GM23248 (cell line): ENCODE data around the gene RMI1. TPM values are rescaled to one million over a fixed set of nuclear protein-coding genes. Genes with fewer than 3 reads are reported as not detected.

Experiments used
- DNase-seq: peaks from one replicate; pipeline ENCODE4 v3.0.0-alpha.2; 2015
- H2AFZ ChIP-seq: fragments of 200-600 bp; sonication (generic); 2 replicates; pipeline ENCODE4 v1.6.1; 2016; ENCODE audit warnings: antibody characterized with exemption
- H3F3A ChIP-seq: fragments of 200-600 bp; sonication (generic); 2 replicates; pipeline ENCODE4 v1.6.1; 2016; ENCODE audit warnings: mild to moderate bottlenecking, antibody characterized with exemption, mixed run types; ENCODE audit not compliant: insufficient read depth
- H3K27ac ChIP-seq: fragments of 200-600 bp; sonication (generic); 2 replicates; pipeline ENCODE4 v1.5.1; 2016; ENCODE audit warnings: mild to moderate bottlenecking
- H3K27me3 ChIP-seq: fragments of 200-600 bp; sonication (generic); replicated peaks from 2 replicates; pipeline ENCODE4 v1.6.1; 2016; ENCODE audit warnings: mild to moderate bottlenecking; ENCODE audit not compliant: insufficient read depth
- H3K36me3 ChIP-seq: fragments of 200-600 bp; sonication (generic); 2 replicates; pipeline ENCODE4 v1.6.1; 2016; ENCODE audit warnings: low read depth, mild to moderate bottlenecking
- H3K4me1 ChIP-seq: fragments of 200-600 bp; sonication (generic); 2 replicates; pipeline ENCODE4 v1.6.1; 2016; ENCODE audit warnings: mild to moderate bottlenecking; ENCODE audit not compliant: insufficient read depth
- H3K4me2 ChIP-seq: fragments of 200-600 bp; sonication (generic); one replicate; pipeline ENCODE4 v1.6.1; 2016; ENCODE audit warnings: mild to moderate bottlenecking; ENCODE audit not compliant: unreplicated experiment
- H3K4me3 ChIP-seq: fragments of 200-600 bp; sonication (generic); 2 replicates; pipeline ENCODE4 v1.5.1; 2016; ENCODE audit warnings: mild to moderate bottlenecking
- H3K79me2 ChIP-seq: fragments of 200-600 bp; sonication (generic); 2 replicates; pipeline ENCODE4 v1.6.1; 2016; ENCODE audit warnings: mild to moderate bottlenecking; ENCODE audit not compliant: insufficient read depth
- H3K9ac ChIP-seq: fragments of 200-600 bp; sonication (generic); 2 replicates; pipeline ENCODE4 v1.6.1; 2016; ENCODE audit warnings: mild to moderate bottlenecking
- H3K9me2 ChIP-seq: fragments of 200-600 bp; sonication (generic); 2 replicates; pipeline ENCODE4 v1.6.1; 2016; ENCODE audit warnings: mixed run types, mild to moderate bottlenecking, moderate library complexity; ENCODE audit not compliant: insufficient read depth
- H3K9me3 ChIP-seq: fragments of 200-600 bp; sonication (generic); one replicate; pipeline ENCODE4 v1.6.1; 2017; ENCODE audit warnings: low read depth
- H4K20me1 ChIP-seq: fragments of 200-600 bp; sonication (generic); 2 replicates; pipeline ENCODE4 v1.6.0; 2016; ENCODE audit not compliant: insufficient read depth
- EZH2 ChIP-seq: fragments of 200-600 bp; sonication (generic); IDR thresholded peaks from 2 replicates; pipeline ENCODE4 v1.6.1; 2018; ENCODE audit warnings: antibody characterized with exemption, mild to moderate bottlenecking; ENCODE audit not compliant: insufficient read depth, poor library complexity, severe bottlenecking
- EZH2phosphoT487 ChIP-seq: fragments of 200-600 bp; sonication (generic); IDR thresholded peaks from 2 replicates; pipeline ENCODE4 v1.6.1; 2018; ENCODE audit warnings: antibody characterized with exemption, moderate library complexity, mild to moderate bottlenecking, low read depth; ENCODE audit not compliant: insufficient read depth
- WGBS, 2 experiments: methylation state at CpG; one replicate each; pipeline ENCODE4 v1.1.6; 2015 to 2017; ENCODE audit warnings: low lambda C conversion rate in 2 of 2, low coverage in 1 of 2; ENCODE audit errors: missing lambda C conversion rate in 2 of 2; 5-methylcytosine and 5-hydroxymethylcytosine counted together
- in situ Hi-C: fragments of 300-500 bp; cut with MboI; formaldehyde crosslinking; loops from 2 replicates; pipeline ENCODE4 v1.15.0; 2020
- polyA plus RNA-seq: library from polyadenylated mRNA; unstranded; fragments of >200 nt; fragmentation: Nextera tagmentation; extraction: Ambion mirVana; gene quantifications from 2 replicates; pipeline ENCODE4 v1.2.1, GENCODE V29; 2016
- total RNA-seq: library from RNA; depleted of rRNA; stranded (reverse); fragments of >200 nt; shearing (Covaris generic); gene quantifications from 2 replicates; pipeline ENCODE4 v1.2.3, GENCODE V29; 2014; rRNA removed

The RMI1 gene
- 5.1 and 5.7 TPM in 2 replicates for total RNA-seq
- 8.8 and 9.0 TPM in 2 replicates for polyA plus RNA-seq

DNA sequence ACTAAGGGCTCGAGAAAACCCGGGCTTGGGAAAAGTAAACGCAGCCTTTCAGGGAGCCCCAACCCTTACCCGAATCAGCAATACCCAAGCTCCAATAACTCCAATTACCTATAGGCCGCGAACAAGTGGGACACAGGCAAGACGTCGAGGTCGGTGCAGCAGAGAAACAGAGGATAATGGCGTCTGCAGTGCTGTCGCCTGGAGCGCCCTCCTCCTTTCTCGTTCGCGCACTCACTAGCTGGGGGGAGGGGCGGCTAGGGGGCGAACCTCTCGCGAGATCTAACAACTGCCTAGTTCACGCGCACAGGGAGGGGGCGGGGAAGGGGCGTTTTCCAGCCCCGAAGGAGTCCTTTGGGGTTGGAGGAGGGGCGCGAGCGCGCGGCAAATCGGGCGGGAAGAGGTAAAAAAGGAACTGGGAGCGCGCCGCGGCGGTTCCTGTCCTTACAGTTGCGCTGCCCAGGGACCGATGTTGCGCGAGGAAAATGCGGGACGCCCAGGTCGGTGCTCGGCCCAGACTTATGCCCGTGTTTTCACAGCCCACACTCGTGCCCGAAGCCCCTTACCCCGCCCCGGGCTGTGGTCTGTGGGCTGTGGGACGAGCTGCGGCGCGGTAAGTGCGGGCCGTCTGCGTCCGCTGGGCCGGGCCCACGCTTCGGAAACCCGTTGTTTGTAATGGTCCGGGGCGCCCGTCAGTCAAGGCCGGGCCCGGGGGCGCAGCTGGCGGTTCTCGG is at the start of gene RMI1:
Gene RMI1 (plus strand): TSS at position 411 of the 731 bp plus-strand sequence. CDS start 20,182 bp downstream, outside the sequence.
- H3K9ac ChIP-seq, result peak within 1 kb of the TSS; percentile 100
- peaks cover 25% of the 10 kb centered on the region for H3K36me3 ChIP-seq
- no peaks in the 10 kb centered on the region for H3K27me3 ChIP-seq
- in situ Hi-C loops, result no loop called here
- H2AFZ ChIP-seq, result peak within 1 kb of the TSS; percentile 83
- DNase-seq, result peak; percentile 100
- no peaks in the 10 kb centered on the region for H3K9me3 ChIP-seq
- H3K27ac ChIP-seq, result peak within 1 kb of the TSS; percentile 99
- TF ChIP-seq EZH2, result no peak
- no peak for TF ChIP-seq EZH2phosphoT487
- H3F3A ChIP-seq, result peaks cover 46% of the 10 kb centered on the region
- 1 to 3% methylated on average over 37 to 58 of the region's 69 CpGs for WGBS, 2 experiments
- peaks cover 36% of the 10 kb centered on the region for H4K20me1 ChIP-seq
- peak within 1 kb of the TSS; percentile 95 for H3K4me3 ChIP-seq
- no peaks in the 10 kb centered on the region for H3K9me2 ChIP-seq
- H3K4me1 ChIP-seq, result peaks cover 24% of the 10 kb centered on the region
- H3K79me2 ChIP-seq, result peaks cover 91% of the 10 kb centered on the region
- peak within 1 kb of the TSS; percentile 91 for H3K4me2 ChIP-seq

DNA sequence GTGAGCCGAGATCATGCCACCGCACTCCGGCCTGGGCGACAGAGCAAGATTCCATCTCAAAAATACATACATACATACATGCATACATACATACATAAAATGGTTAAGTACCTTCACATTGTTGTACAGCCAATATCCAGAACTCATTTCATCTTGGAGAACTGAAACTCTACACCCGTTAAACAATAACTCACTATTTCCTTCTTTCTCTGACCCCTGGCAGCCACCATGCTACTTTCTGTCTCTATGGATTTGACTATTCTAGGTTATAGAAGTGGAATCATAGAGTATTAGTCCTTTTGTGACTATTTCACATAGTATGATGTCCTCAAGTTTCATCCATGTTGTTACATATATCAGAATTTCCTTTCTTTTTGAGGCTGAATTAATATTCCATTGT is 49.7 kb upstream of the RMI1 start:
- Histone ChIP-seq H4K20me1 (no peaks in the 10 kb centered on the region), H3K4me3 (no peak overlapping the region), H3K79me2 (no peaks in the 10 kb centered on the region), H2AFZ (no peak overlapping the region), H3F3A (peaks cover 22% of the 10 kb centered on the region), H3K9me3 (no peaks in the 10 kb centered on the region), H3K4me2 (no peak overlapping the region), H3K36me3 (no peaks in the 10 kb centered on the region), H3K27ac (no peak overlapping the region), H3K4me1 (peaks cover 24% of the 10 kb centered on the region), H3K9me2 (no peaks in the 10 kb centered on the region), H3K9ac (no peak overlapping the region), H3K27me3 (no peaks in the 10 kb centered on the region)
- in situ Hi-C loops, result no loop called here
- TF ChIP-seq EZH2 (no peak), EZH2phosphoT487 (no peak)
- no peak for DNase-seq
- 80 to 81% methylated on average over 5 of the region's 5 CpGs for WGBS, 2 experiments

DNA sequence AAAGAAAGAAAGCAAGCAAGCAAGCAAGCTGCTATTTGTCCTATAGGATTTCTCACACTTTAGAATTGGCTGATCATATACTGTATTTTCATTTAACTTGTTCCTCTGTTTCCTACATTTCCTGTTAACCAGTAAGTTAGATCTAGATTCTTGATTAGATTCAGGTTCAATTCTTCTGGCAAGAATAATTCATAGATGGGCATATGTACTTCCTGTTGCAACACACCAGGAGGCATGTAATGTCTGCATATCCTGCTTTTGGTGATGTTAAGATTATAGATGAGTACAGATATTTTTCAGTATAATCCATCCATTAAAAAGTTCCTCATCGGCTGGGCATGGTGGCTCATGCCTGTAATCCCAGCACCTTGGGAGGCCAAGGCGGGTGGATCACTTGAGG is 48.6 kb upstream of the RMI1 start:
- H2AFZ ChIP-seq, result no peak overlapping the region
- H3F3A ChIP-seq, result peaks cover 29% of the 10 kb centered on the region
- H3K4me3 ChIP-seq, result no peak overlapping the region
- TF ChIP-seq EZH2 (no peak), EZH2phosphoT487 (no peak)
- in situ Hi-C loops, result no loop called here
- no peak overlapping the region for H3K4me2 ChIP-seq
- no peaks in the 10 kb centered on the region for H3K9me3 ChIP-seq
- H3K36me3 ChIP-seq, result no peaks in the 10 kb centered on the region
- no peak for DNase-seq
- WGBS, 2 experiments, result 92 to 95% methylated on average over 2 of the region's 2 CpGs
- H3K79me2 ChIP-seq, result no peaks in the 10 kb centered on the region
- no peak overlapping the region for H3K9ac ChIP-seq
- no peak overlapping the region for H3K27ac ChIP-seq
- no peaks in the 10 kb centered on the region for H4K20me1 ChIP-seq
- H3K9me2 ChIP-seq, result no peaks in the 10 kb centered on the region
- no peaks in the 10 kb centered on the region for H3K27me3 ChIP-seq
- H3K4me1 ChIP-seq, result peaks cover 24% of the 10 kb centered on the region

DNA sequence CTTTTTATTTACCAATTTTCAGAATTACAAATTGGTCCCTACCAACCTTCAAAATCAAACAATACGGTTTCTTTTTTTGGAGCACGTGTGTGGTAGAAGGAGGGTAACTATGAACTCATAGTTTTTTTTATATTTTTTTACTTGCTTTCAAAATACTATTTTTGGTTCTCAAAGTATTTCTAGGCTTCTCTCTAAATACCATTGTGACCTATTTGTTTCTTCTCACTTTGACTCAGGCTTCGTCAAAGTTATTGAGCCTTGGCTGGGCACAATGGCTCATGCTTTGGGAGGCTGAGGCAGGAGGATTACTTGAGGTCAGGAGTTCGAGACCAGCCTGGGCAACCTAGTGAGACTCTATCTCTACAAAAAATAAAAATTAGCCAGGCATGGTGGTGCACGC is 47.8 kb upstream of the RMI1 start:
- H3K9me2 ChIP-seq, result no peaks in the 10 kb centered on the region
- TF ChIP-seq EZH2phosphoT487, result no peak
- no peak for TF ChIP-seq EZH2
- H4K20me1 ChIP-seq, result no peaks in the 10 kb centered on the region
- no peaks in the 10 kb centered on the region for H3K79me2 ChIP-seq
- H3K4me2 ChIP-seq, result no peak overlapping the region
- H3K27ac ChIP-seq, result no peak overlapping the region
- no peaks in the 10 kb centered on the region for H3K36me3 ChIP-seq
- H3F3A ChIP-seq, result peaks cover 29% of the 10 kb centered on the region
- H3K4me3 ChIP-seq, result no peak overlapping the region
- H3K4me1 ChIP-seq, result peaks cover 24% of the 10 kb centered on the region
- DNase-seq, result no peak
- WGBS, 2 experiments, result 88 to 89% methylated on average over 5 of the region's 5 CpGs
- no peaks in the 10 kb centered on the region for H3K9me3 ChIP-seq
- in situ Hi-C loops, result no loop called here
- H3K9ac ChIP-seq, result no peak overlapping the region
- H3K27me3 ChIP-seq, result no peaks in the 10 kb centered on the region
- H2AFZ ChIP-seq, result no peak overlapping the region
